ENCODE results near the gene CYB561D2.

GRCh38 chr3:50336452-50337174, 14.0 kb upstream of the CYB561D2 start:
- TF ChIP-seq POLR2A (IDR thresholded peaks at IDR 0.05; ENCODE audit: low read depth, low read length), result no peak
- no peak for TF ChIP-seq CTCF (IDR thresholded peaks at IDR 0.05; ENCODE audit: extremely low read depth in 1 of 2, insufficient read depth in 1 of 2, low read depth in 1 of 2, low read length in 2 of 2)
- peak; percentile 16 for TF ChIP-seq GATA2 (IDR thresholded peaks at IDR 0.05; ENCODE audit: insufficient read depth, insufficient read length, low read depth, low read length)
- TF ChIP-seq MAX (IDR thresholded peaks at IDR 0.05; ENCODE audit: insufficient read depth, insufficient read length), result no peak
- TF ChIP-seq MYC (IDR thresholded peaks at IDR 0.05; ENCODE audit: low read depth, low read length), result no peak
- TF ChIP-seq EZH2 (IDR thresholded peaks at IDR 0.05; ENCODE audit: borderline replicate concordance, low read depth, low read length, severe bottlenecking), result no peak
- TF ChIP-seq POLR2AphosphoS5 (IDR thresholded peaks at IDR 0.05; ENCODE audit: insufficient read depth, low read depth, low read length), result no peak
